Epithelial cell of esophagus (primary cell): Measurements from ENCODE around the gene ANXA2R.

Experiments used
- DNase-seq: peaks from one replicate; pipeline ENCODE4 v3.0.0; 2010; ENCODE audit warnings: low read depth
- H3K4me3 ChIP-seq: 2 replicates; pipeline ENCODE4 v1.5.1; 2011; ENCODE audit warnings: mild to moderate bottlenecking, low read length, control low read depth
- TF ChIP-seq, protein P1 (sequence below): IDR thresholded peaks from 2 replicates; pipeline ENCODE4 v1.5.1; 2011; ENCODE audit warnings: low read depth, mild to moderate bottlenecking, low read length, control low read depth, inconsistent platforms; ENCODE audit not compliant: insufficient read depth; ENCODE audit errors: missing control alignments

The ANXA2R gene

DNA sequence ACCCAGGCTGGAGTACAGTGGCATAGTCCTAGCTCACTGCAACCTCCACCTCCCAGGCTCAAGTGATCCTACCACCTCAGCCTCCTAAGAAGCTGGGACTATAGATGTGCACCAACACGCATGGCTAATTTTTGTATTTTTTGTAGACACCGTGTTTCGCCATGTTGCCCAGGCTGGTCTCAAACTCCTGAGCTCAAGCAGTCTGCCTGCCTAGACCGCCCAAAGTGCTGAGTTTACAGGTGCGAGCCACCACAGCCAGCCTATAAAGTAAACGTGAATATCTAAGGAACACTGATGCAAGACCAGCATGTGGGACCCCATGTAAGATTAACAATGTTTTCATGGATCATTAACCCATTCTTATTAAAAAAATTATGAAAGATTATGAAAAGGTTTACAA lies 15.9 kb downstream of the ANXA2R start:
- H3K4me3 ChIP-seq: no peak overlapping the region
- DNase-seq: no peak

DNA sequence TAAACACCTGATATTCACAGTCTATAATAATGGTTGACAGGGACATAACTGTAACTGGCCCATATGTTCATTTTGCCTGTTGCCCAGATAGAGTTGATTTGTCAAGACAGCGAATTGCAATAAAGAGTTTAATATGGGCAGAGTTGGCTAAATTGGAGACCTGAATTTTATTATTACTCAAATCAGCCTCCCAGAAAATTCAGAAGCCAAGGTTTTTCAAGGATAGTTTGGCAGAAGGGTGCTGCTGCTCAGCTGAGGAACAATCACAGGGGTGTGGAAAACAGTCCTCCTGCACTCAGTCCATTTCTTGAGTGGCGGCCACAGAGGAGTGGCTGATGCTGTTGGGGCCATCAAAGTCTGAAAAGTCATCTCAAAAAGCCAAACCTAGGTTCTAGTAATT lies 19.0 kb downstream of the ANXA2R start:
- DNase-seq: no peak
- no peak overlapping the region for H3K4me3 ChIP-seq
- TF ChIP-seq, protein P1, sequence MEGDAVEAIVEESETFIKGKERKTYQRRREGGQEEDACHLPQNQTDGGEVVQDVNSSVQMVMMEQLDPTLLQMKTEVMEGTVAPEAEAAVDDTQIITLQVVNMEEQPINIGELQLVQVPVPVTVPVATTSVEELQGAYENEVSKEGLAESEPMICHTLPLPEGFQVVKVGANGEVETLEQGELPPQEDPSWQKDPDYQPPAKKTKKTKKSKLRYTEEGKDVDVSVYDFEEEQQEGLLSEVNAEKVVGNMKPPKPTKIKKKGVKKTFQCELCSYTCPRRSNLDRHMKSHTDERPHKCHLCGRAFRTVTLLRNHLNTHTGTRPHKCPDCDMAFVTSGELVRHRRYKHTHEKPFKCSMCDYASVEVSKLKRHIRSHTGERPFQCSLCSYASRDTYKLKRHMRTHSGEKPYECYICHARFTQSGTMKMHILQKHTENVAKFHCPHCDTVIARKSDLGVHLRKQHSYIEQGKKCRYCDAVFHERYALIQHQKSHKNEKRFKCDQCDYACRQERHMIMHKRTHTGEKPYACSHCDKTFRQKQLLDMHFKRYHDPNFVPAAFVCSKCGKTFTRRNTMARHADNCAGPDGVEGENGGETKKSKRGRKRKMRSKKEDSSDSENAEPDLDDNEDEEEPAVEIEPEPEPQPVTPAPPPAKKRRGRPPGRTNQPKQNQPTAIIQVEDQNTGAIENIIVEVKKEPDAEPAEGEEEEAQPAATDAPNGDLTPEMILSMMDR: no peak

More for the DNA sequence above, 15.9 kb downstream of the ANXA2R start:
- TF ChIP-seq, protein P1: no peak

DNA sequence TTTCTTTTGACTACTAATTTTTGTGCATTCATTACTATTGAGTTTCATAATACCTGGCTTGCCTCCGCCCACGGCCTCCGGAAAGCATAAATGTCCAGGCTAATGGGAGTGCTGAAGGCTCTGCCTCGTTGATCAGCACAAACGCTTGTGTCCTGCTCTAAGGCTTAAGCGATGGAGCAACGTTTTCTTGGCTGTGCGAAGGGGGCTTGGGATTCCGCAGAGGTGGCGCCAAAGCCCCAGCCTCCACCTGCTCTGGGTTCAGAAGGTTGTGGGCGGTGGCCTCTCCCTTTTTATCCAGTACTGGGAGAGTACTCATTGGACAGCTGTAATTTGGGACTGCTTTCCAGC lies 19.7 kb downstream of the ANXA2R start:
- DNase-seq: no peak
- TF ChIP-seq, protein P1: no peak
- peak overlapping the region; percentile 65 for H3K4me3 ChIP-seq

DNA sequence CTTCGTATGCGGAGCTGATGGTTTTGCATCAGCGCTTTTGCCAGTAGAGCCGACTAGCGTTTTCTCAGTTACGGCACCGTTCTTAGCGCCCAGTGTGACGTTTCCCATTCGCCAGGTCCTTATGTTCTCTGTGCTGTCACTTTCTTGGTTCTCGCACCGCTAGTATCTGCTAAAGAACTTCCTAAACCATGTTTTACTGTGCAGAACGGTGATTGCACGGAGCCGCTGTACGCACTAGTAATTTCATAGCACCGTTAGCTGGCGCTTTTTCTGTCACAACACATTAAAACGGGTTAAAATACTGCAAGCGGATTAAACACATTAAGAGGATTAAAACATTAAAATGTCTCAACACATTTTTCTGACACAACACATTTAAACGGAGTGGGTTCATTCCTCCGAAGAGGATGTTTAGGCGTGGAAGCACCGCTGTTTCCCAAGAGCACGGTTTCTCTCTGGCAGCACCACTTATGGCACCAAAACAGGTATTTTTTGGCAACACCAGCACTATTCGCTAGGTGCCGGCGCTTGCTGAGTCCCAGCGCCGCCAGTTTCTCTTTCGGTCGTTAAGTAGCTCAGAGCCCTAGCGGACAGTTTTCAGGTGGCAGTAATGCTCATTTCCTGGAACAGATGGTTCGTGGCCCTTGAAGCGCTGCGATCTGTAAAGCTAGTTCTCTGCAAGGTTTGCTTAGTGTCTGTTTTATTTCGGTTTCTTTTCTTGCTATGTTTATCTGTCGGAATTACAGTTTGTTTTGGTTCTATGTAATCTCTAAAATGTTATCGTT lies 20.3 kb downstream of the ANXA2R start:
- TF ChIP-seq, protein P1: peak; percentile 71
- H3K4me3 ChIP-seq: peak overlapping the region; percentile 65
- peak; percentile 89 for DNase-seq

DNA sequence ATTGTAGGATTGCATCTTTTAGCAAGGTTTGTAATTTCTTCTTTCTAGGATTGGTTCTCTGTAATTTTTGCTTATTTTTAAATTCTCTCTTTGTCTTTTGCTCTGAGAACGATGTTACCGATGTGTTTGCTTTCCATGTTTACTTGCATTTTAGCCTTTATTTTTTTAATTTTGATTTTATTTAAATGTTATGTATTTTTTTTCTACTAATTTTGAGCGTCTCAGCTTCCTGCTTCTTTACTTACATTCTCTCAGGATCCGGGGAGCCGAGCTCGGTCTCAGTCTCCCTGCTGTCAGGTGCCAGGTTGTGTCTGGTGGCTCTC lies 20.9 kb downstream of the ANXA2R start:
- no peak for DNase-seq
- H3K4me3 ChIP-seq: peak overlapping the region; percentile 65
- TF ChIP-seq, protein P1: no peak

DNA sequence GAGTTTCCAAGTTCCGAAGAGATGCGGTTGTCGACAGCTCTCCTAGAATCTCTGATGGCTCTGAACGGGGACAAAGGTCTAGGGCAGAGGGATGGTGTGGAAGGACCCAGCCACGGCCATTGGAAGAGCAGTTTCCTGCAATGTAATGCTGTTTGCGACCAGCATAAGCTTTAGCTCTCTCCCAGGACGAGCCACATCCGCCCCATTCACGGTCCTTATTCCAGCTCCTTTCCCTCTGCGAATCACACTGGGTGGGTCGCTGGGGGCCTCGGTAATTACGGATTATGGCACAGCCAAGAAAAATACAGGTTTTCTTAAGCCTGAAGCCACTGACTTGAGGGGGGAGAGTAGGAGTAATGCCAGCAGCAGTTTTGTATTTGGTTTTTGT lies 22.7 kb downstream of the ANXA2R start:
- DNase-seq: peak; percentile 33
- TF ChIP-seq, protein P1: no peak
- H3K4me3 ChIP-seq: peak overlapping the region; percentile 72

DNA sequence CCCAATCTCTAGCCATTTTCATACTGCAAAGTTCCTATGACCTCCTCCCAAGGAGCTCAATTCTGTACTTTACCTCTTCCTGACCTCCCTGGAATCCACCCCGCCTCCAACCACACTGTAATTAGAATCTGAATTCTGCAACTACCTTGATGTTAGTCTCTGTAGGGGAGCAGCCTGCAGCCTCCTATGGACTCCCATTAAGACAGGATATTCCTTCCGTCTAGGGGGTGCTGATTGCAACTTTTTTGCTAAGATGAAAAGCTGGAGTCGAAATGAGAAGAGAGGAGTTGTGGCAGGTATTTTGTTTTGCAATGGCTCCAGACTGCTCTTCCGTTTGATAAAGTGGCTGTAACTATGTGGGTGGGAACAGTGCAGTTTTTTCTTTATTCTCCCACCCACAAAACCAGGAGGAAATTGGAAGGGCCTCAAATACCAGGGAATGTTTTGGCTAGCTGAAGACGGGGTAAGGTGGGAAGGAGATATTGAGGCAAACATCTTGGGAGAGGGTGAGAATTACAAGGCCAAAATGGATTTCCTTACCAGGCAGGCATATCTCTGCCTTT lies 23.8 kb downstream of the ANXA2R start:
- TF ChIP-seq, protein P1: peak; percentile 3
- H3K4me3 ChIP-seq: no peak overlapping the region
- DNase-seq: no peak
